Measurements from ENCODE around the gene COX6B2.

COX6B2 gene

GRCh38 chr19:55312621-55313512 is 41.7 kb downstream of the COX6B2 start:
- no peak for DNase-seq (ENCODE audit: low read depth)

- DNase-seq (ENCODE audit: low read depth) = no peak
These were observed 42.7 kb downstream of the COX6B2 start for GRCh38 chr19:55311797-55312196.

GRCh38 chr19:55311397-55311796 is 43.1 kb downstream of the COX6B2 start:
- no peak for DNase-seq (ENCODE audit: low read depth)

- no peak for DNase-seq (ENCODE audit: low read depth)
These were observed 44.0 kb downstream of the COX6B2 start for GRCh38 chr19:55310498-55310897.

GRCh38 chr19:55309448-55309847 is 45.1 kb downstream of the COX6B2 start:
- DNase-seq (ENCODE audit: low read depth) = no peak

GRCh38 chr19:55308281-55308680 is 46.2 kb downstream of the COX6B2 start:
- DNase-seq (ENCODE audit: low read depth) = no peak

GRCh38 chr19:55306712-55307111 is 47.8 kb downstream of the COX6B2 start:
- no peak for DNase-seq (ENCODE audit: low read depth)

GRCh38 chr19:55305983-55306562 is 48.4 kb downstream of the COX6B2 start:
- DNase-seq (ENCODE audit: low read depth) = no peak

- no peak for DNase-seq (ENCODE audit: low read depth)
These were observed 49.0 kb downstream of the COX6B2 start for GRCh38 chr19:55305491-55305890.

- no peak for DNase-seq (ENCODE audit: low read depth)
These were observed 49.5 kb downstream of the COX6B2 start for GRCh38 chr19:55304980-55305379.

- no peak for DNase-seq (ENCODE audit: low read depth)
These were observed 50.1 kb downstream of the COX6B2 start for GRCh38 chr19:55304279-55304978.

GRCh38 chr19:55303477-55303876 is 51.0 kb downstream of the COX6B2 start:
- DNase-seq (ENCODE audit: low read depth) = no peak

GRCh38 chr19:55302318-55302703 is 52.2 kb downstream of the COX6B2 start:
- DNase-seq (ENCODE audit: low read depth) = no peak

GRCh38 chr19:55301459-55302317 is 52.8 kb downstream of the COX6B2 start:
- peak; percentile 95 for DNase-seq (ENCODE audit: low read depth)

GRCh38 chr19:55300886-55301458 is 53.5 kb downstream of the COX6B2 start:
- no peak for DNase-seq (ENCODE audit: low read depth)

GRCh38 chr19:55299991-55300390 is 54.5 kb downstream of the COX6B2 start:
- DNase-seq (ENCODE audit: low read depth) = no peak
